VCaP (cell line): Measurements from ENCODE around the gene CS.

Experiments
- H3K27ac ChIP-seq: fragments of 450-650 bp; 2 replicates; pipeline ENCODE4 v1.5.1; 2017
- TF ChIP-seq, protein P1 (sequence below): fragments of 450-650 bp; conservative IDR thresholded peaks from 2 replicates; pipeline ENCODE4 v1.5.1; 2017; ENCODE audit warnings: mild to moderate bottlenecking, moderate library complexity

Gene CS

DNA sequence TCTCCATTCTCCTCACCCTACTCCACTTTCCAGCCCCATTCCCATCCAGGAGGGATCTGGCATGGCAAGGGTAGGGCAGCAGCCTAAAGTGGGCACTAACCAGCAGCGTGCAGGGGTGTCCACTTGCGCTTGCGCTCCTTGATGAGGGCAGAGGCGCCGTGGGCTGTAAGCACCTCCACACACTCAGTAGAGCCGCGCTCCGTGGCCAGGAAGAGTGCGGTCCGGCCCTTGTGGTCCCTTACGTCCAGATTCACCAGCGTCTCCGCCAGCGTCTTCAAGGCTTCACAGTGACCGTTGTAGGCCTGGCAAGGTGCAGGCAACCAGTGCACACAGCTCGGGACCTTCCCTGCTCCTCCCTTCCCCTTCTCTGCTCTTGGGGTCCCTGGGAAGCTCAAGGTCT is 52.2 kb downstream of the CS start:
- no peak overlapping the region for H3K27ac ChIP-seq
- TF ChIP-seq, protein P1, sequence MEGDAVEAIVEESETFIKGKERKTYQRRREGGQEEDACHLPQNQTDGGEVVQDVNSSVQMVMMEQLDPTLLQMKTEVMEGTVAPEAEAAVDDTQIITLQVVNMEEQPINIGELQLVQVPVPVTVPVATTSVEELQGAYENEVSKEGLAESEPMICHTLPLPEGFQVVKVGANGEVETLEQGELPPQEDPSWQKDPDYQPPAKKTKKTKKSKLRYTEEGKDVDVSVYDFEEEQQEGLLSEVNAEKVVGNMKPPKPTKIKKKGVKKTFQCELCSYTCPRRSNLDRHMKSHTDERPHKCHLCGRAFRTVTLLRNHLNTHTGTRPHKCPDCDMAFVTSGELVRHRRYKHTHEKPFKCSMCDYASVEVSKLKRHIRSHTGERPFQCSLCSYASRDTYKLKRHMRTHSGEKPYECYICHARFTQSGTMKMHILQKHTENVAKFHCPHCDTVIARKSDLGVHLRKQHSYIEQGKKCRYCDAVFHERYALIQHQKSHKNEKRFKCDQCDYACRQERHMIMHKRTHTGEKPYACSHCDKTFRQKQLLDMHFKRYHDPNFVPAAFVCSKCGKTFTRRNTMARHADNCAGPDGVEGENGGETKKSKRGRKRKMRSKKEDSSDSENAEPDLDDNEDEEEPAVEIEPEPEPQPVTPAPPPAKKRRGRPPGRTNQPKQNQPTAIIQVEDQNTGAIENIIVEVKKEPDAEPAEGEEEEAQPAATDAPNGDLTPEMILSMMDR = no peak

DNA sequence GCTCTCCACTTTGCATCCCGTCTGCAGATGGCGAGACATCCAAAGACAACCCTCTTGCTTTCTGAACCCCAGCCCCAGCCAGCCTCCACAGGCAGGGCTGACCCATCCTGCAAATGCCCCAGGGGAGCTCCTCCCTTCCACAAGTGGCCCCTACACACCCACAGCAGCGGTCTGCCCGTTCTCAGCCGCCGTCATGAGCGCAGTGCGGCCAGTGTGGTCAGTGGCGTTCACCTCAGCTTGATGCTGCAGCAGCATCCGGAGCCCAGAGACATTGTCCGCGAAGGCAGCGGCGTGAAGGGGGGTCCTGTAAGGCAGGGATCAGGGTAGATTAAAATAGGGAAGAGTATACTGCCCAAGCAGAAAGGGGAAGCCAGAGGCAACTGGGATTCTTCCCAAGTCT is 55.6 kb downstream of the CS start:
- TF ChIP-seq, protein P1 = no peak
- H3K27ac ChIP-seq = no peak overlapping the region

GRCh38 chr12:56243731-56244181 is 56.4 kb downstream of the CS start:
- H3K27ac ChIP-seq = no peak overlapping the region
- TF ChIP-seq, protein P1 = no peak

GRCh38 chr12:56242986-56243385 is 57.1 kb downstream of the CS start:
- H3K27ac ChIP-seq = no peak overlapping the region
- TF ChIP-seq, protein P1 = no peak

DNA sequence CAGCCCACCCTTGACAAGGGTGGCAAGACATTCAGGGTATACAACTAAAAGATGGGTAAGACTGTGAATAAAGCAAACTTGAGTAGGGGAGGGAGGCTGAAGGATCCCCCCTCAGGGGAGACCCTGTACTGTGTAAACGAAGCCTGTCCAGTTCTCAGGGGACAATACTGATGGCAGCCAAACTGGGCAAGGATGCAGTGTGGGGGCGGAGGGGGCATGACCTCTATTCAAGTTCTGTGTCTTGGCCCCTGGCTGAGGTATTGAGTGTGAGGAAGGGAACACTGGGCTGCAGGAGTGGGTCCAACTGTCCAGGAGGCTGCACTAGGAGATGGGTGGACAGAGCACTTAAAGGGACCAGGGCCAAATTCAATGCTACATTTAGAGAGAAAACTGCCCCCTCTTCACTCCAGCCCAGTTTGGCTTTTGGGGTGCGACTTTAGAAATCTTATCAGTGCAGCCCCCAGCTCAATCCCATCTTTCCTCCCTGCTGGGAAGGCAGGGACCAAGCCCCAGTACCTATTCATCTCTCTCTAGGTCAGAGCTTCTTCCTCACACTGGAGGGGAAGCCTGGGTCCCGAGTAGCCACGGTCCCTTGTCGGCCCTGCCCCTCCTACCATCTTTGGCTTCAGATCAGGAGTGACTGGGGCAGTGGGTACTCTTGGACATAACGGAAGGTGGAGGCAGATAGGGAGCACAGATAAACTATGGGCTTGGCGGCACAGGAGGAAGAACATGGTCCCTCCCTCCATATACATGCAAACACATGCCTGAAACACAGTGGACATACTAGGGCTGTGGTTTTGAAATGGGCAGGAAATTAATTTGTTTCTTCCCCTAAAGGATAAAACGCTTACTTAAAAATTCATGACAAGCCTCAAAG is 58.5 kb downstream of the CS start:
- TF ChIP-seq, protein P1 = no peak
- H3K27ac ChIP-seq = no peak overlapping the region

- TF ChIP-seq, protein P1 = no peak
- H3K27ac ChIP-seq = no peak overlapping the region
Observed at GRCh38 chr12:56237552-56237951, 62.6 kb downstream of the CS start.

- TF ChIP-seq, protein P1 = no peak
- no peak overlapping the region for H3K27ac ChIP-seq
Observed at GRCh38 chr12:56236985-56237384, 63.1 kb downstream of the CS start.
